GM19035 (cell line): Measurements from ENCODE around the gene NHS.

Source experiments
- ATAC-seq: cut with Tn5 transposase; IDR thresholded peaks from one replicate; pipeline ENCODE4 v1.9.1; 2021; ENCODE audit not compliant: unreplicated experiment

The NHS gene

GRCh38 chrX:17759990-17760389, 385.0 kb downstream of the NHS start:
- no peak for ATAC-seq

GRCh38 chrX:17767734-17768133, 392.7 kb downstream of the NHS start:
- ATAC-seq = no peak

- ATAC-seq = no peak
These were observed 394.0 kb downstream of the NHS start for GRCh38 chrX:17768997-17769396.

GRCh38 chrX:17769701-17770269, 394.8 kb downstream of the NHS start:
- no peak for ATAC-seq

GRCh38 chrX:17773221-17773876, 398.3 kb downstream of the NHS start:
- no peak for ATAC-seq

- no peak for ATAC-seq
These were observed 399.1 kb downstream of the NHS start for GRCh38 chrX:17774053-17774452.

GRCh38 chrX:17778997-17779396, 404.0 kb downstream of the NHS start:
- ATAC-seq = no peak

GRCh38 chrX:17779434-17779833, 404.4 kb downstream of the NHS start:
- ATAC-seq = no peak
